ENCODE data around the gene EVA1A. TPM values are rescaled to one million over a fixed set of nuclear protein-coding genes. Genes with fewer than 3 reads are reported as not detected.

EVA1A gene
- total RNA-seq, 2 donors from 2014 or later: 0.38 to 0.56 TPM

DNA sequence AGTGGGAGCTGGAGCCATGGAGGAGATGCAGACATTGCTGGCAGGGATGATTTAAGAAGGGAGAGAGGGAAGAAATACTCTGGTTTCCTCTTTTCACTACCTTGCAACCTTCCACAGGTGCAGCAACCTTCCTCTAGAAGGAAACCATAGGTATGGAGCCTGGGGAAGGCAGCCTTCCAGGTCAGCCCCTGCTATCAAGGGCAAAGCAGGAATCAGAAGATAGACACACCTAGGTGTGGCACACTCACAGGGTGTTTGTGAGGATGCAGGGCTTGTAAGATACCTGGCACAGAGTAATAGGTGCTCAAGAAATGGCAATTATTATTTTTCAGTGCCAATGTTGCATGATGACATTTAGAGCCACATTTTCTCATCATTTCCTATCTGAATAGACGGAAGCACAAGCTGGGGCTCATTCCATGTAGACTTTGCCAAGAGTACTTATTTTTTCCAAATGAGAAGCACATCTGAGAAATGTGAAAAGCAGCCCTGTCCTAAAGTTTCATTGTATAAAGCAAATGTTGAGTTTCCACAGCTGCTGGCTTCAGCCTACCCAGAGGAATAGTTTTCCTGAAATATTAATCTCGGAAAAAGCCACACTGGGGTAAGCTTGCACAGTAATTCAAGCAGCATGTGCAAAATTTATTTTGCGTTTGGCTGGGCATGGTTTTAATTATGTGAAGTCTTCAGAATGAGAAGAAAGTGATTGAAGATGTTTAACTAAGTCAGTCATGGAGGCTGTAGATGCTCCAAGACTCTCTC, 20.6 kb downstream of the EVA1A start:
- Mint-ChIP-seq H3K27me3 (ENCODE audit: low read depth) (peaks cover 19% of the 10 kb centered on the region), H3K27ac (no peak overlapping the region), H3K36me3 (ENCODE audit: insufficient read depth in 2 of 2) (no peaks in the 10 kb centered on the region), H3K4me3 (no peak overlapping the region), H3K4me1 (ENCODE audit: low read depth) (no peaks in the 10 kb centered on the region), H3K9me3 (peaks cover 0 to 2% of the 10 kb centered on the region in 2 donors)
- DNase-seq (no peak), ATAC-seq (replicated peaks in 1 of 2) (no peak)

DNA sequence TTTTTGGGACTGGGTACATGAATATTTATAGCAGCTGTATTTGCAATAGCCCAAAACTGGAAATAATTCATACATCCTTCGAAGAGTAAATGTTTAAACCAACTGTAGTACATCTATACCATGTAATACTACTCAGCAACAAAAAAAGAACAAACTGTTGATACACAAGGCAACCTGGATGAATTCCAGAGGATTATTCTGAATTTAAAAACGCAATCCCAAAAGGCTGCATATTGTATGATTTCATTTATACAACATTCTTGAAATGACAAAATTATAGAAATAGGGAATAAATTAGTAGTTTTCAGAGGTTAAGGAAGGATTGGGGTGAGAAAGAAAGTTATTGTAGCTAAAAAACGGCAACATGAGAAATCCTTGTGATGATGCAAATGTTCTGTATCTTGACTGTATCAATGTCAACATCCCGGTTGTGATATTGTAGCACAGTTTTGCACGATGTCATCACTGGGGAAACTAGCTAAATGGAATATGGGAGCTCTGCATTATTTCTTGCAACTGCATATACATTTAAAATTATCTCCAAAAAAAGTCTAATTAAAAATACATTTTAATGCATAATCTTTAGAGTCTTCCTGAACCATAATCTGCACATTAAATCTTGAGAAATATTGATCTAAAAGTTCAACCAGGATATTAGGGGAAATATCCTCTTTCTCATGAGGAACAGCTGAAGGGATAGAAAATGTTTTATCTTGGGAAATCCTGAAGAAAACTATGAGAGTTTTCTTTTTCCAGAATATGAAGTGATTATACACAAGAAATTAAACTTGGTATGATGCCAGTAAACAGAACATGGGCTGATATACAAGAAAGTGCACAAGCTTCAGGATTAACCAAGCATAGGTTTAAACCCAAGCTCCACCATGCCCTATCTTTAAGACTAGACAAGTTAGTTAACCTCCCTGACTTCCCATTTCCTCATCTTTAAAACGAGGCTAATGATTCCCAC, 21.9 kb downstream of the EVA1A start:
- Mint-ChIP-seq H3K9me3 (peaks cover 0 to 2% of the 10 kb centered on the region in 2 donors), H3K27me3 (ENCODE audit: low read depth) (peaks cover 16% of the 10 kb centered on the region), H3K27ac (no peak overlapping the region), H3K4me1 (ENCODE audit: low read depth) (no peaks in the 10 kb centered on the region), H3K4me3 (no peak overlapping the region), H3K36me3 (ENCODE audit: insufficient read depth in 2 of 2) (no peaks in the 10 kb centered on the region)
- ATAC-seq (replicated peaks in 1 of 2) (no peak), DNase-seq (no peak)

DNA sequence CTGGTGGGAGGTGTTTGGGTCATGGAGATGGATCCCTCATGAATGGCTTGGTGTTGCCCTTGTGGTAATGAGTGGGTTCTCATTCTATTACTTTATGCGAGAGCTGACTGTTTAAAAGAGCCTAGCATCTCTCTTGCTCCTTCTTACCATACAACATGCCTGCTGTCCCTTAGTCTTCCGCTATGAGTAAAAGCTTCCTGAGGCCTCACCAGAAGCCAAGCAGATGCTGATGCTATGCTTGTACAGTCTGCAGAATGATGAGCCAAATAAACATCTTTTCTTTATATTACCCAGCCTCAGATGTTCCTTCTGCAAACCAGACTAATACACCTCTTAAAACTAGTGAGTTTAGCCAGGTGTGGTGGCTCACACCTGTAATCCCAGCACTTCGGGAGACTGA, 23.1 kb downstream of the EVA1A start:
- Mint-ChIP-seq H3K9me3 (peaks cover 0 to 2% of the 10 kb centered on the region in 2 donors), H3K27me3 (ENCODE audit: low read depth) (peaks cover 16% of the 10 kb centered on the region), H3K27ac (no peak overlapping the region), H3K36me3 (ENCODE audit: insufficient read depth in 2 of 2) (no peaks in the 10 kb centered on the region), H3K4me3 (no peak overlapping the region), H3K4me1 (ENCODE audit: low read depth) (no peaks in the 10 kb centered on the region)
- DNase-seq (no peak), ATAC-seq (replicated peaks in 1 of 2) (no peak)

DNA sequence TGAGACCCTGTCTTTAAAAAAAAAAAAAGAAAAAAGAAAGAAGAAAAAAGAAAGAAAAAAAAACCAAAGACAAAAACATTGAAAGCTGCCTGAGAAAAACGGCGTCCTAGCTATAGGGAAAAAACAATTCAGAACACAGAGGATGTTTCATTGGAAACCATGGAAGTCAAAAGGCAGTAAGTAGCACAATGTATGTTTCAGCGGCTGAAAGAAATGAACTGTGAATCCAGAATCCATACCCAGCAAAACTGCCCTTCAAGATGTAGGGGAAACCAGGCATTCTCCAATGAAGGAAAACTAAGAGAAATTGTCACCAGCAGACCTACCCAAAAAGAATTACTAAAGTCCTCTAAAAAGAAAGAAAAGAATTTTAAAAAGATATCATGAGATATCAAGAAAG, 27.6 kb downstream of the EVA1A start:
- ATAC-seq (replicated peaks in 1 of 2) (no peak), DNase-seq (no peak)
- Mint-ChIP-seq H3K27ac (no peak overlapping the region), H3K4me3 (no peak overlapping the region), H3K27me3 (ENCODE audit: low read depth) (peaks cover 14% of the 10 kb centered on the region), H3K4me1 (ENCODE audit: low read depth) (no peaks in the 10 kb centered on the region), H3K9me3 (no peaks in the 10 kb centered on the region), H3K36me3 (ENCODE audit: insufficient read depth in 2 of 2) (no peaks in the 10 kb centered on the region)

- Mint-ChIP-seq H3K4me3 (no peak overlapping the region), H3K4me1 (ENCODE audit: low read depth) (no peaks in the 10 kb centered on the region), H3K9me3 (no peaks in the 10 kb centered on the region), H3K27ac (no peak overlapping the region), H3K27me3 (ENCODE audit: low read depth) (peaks cover 20% of the 10 kb centered on the region), H3K36me3 (ENCODE audit: insufficient read depth in 2 of 2) (no peaks in the 10 kb centered on the region)
- no peak for DNase-seq
- no peak for ATAC-seq (replicated peaks in 1 of 2)
Observed at GRCh38 chr2:75532488-75532887, 28.3 kb downstream of the EVA1A start.

DNA sequence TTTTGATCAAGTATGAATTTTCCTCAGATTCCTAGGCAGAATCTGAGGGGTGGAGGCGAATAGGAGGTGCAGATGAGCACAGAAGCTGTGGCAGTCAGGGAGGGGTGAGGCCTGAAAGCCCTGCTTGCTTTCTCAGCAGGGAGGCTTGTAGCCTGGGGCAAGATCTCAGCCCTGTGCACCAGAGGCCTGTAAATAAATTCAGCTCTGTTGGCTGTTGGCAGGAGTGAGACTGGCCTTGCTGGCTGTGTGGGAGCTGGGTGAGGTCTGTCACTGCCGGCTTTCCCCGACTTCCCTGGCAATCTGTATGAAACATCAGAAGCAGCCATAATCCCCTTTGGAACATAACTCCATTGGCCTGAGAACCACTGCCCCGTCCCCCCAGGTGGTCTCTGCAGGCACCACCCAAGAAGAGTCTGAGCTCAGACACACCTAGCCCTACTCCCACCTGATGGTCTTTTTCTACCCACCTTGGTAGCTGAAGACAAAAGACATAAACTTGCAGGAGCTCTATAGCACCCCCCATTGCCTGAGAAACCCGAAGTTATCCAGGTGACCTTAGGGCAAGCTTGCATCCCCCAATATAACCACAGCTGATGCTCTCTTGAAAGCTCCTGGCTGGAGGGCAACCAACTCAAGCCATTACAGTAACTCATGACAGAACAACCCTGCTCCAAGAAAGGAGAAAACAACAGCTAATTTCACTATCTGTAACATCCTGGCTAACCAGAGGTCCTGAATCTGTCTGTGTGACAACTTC, 32.3 kb downstream of the EVA1A start:
- H3K9me3 Mint-ChIP-seq: no peaks in the 10 kb centered on the region
- no peaks in the 10 kb centered on the region for H3K36me3 Mint-ChIP-seq (ENCODE audit: insufficient read depth in 2 of 2)
- H3K27ac Mint-ChIP-seq: no peak overlapping the region
- peaks cover 30% of the 10 kb centered on the region for H3K27me3 Mint-ChIP-seq (ENCODE audit: low read depth)
- DNase-seq (no peak), ATAC-seq (replicated peaks in 1 of 2) (no peak)
- no peaks in the 10 kb centered on the region for H3K4me1 Mint-ChIP-seq (ENCODE audit: low read depth)
- H3K4me3 Mint-ChIP-seq: no peak overlapping the region

GRCh38 chr2:75527676-75528075, 33.1 kb downstream of the EVA1A start:
- Mint-ChIP-seq H3K27ac (no peak overlapping the region), H3K36me3 (ENCODE audit: insufficient read depth in 2 of 2) (no peaks in the 10 kb centered on the region), H3K4me1 (ENCODE audit: low read depth) (peaks cover 4% of the 10 kb centered on the region), H3K4me3 (no peak overlapping the region), H3K27me3 (ENCODE audit: low read depth) (peaks cover 30% of the 10 kb centered on the region), H3K9me3 (no peaks in the 10 kb centered on the region)
- ATAC-seq (replicated peaks in 1 of 2) (no peak), DNase-seq (no peak)

DNA sequence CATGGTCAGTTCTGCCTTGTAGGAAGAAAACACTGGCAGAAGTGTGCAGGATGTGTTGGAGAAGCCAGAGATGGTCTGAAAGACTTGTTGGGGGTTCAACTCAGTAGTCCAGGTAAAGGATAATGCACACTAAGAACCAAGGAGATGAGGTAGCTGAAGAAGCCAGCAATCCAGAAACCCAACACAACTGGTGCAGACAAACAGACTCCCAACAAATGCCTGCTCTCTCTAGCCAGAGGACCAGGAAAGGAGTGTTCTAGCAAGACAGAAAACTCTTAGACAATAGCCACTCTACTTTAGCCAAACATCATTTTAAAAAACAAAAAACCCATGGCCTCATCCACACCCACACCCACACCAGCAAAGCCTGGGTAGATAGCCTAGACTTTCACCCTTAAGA, 33.9 kb downstream of the EVA1A start:
- Mint-ChIP-seq H3K36me3 (ENCODE audit: insufficient read depth in 2 of 2) (no peaks in the 10 kb centered on the region), H3K4me1 (ENCODE audit: low read depth) (peaks cover 4% of the 10 kb centered on the region), H3K9me3 (no peaks in the 10 kb centered on the region), H3K27ac (no peak overlapping the region), H3K4me3 (no peak overlapping the region), H3K27me3 (ENCODE audit: low read depth) (peaks cover 30% of the 10 kb centered on the region)
- no peak for ATAC-seq (replicated peaks in 1 of 2)
- no peak for DNase-seq

GRCh38 chr2:75525434-75526310, 35.1 kb downstream of the EVA1A start:
- Mint-ChIP-seq H3K36me3 (ENCODE audit: insufficient read depth in 2 of 2) (no peaks in the 10 kb centered on the region), H3K4me1 (ENCODE audit: low read depth) (peaks cover 4% of the 10 kb centered on the region), H3K9me3 (no peaks in the 10 kb centered on the region), H3K4me3 (no peak overlapping the region), H3K27ac (no peak overlapping the region), H3K27me3 (ENCODE audit: low read depth) (peaks cover 38% of the 10 kb centered on the region)
- ATAC-seq (replicated peaks in 1 of 2): peak; percentile 62 to 65
- DNase-seq: peak in 1 of 2 donors; percentile 3

DNA sequence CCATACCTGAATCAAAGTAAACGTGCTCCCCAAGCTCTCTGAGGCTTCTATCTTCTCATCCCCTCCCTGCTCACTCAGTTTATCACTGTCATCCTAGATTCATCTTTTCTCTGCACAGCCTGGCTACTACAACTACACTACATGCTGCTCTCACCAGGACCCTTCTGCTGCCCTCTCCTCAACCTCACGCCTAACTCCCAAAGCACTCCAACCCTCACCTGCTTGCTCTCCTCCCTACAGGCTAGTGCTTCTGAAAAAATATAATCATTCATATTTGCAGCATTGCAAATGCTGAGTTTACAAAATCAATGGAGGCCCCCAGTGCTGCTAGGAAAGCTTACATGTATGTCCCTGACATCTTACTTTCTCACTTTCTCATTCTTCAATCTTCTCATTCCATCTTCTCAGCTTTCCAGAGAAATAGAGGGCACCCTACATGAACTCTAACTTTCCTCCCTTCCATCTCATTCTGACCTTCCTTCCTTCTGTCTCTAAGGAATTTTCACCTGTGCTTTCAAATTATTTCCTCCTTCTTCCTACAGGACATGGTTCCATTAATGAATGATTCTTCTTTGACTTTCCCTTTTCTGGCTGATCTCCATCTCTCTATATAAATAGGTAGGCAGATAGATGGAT, 36.3 kb downstream of the EVA1A start:
- Mint-ChIP-seq H3K4me1 (ENCODE audit: low read depth) (peaks cover 4% of the 10 kb centered on the region), H3K36me3 (ENCODE audit: insufficient read depth in 2 of 2) (no peaks in the 10 kb centered on the region), H3K9me3 (no peaks in the 10 kb centered on the region), H3K4me3 (no peak overlapping the region), H3K27me3 (ENCODE audit: low read depth) (peaks cover 38% of the 10 kb centered on the region), H3K27ac (no peak overlapping the region)
- DNase-seq (no peak), ATAC-seq (replicated peaks in 1 of 2) (no peak)

DNA sequence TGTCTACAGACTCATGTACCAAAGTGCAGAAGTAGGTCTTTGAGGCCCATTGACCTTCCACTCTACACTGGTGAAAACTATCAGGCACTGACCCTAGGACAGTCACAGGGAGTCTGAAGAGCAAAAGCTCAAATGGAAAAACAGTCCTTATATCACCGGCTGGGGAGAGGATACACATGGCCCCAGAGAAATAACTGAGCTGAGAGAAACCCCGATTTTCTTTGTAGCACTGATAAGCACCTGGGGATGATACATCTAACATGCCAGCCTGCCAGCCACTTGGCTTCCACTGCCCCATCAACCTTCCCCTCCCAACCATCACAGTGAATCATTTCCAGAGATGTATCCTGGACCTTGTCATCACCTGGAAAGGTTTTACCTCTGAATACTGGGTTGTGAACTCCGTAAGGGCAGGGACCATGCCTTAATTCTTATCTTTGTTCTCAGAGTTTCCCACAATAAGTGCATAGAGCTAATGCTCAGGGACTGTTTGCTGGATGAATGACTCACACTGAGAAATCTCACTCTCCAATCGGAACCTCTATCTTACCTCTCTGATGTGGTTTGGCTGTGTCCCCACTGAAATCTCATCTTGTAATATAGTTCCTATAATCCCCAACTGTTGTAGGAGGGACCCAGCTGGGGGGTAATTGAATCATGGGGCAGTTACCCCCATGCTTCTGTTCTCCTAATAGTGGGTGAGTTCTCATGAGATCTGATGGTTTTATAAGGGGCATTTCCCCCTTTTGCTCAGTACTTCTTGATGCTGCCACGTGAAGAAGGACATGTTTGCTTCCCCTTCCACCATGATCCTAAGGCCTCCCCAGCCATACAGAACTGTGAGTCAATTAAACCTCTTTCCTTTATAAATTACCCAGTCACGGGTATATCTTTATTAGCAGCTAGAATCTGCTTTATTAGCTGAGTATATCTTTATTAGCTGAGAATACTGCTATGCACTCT, 37.1 kb downstream of the EVA1A start:
- ATAC-seq (replicated peaks in 1 of 2): peak; percentile 71 to 82
- DNase-seq: peak; percentile 6 to 14
- Mint-ChIP-seq H3K4me1 (ENCODE audit: low read depth) (peaks cover 4% of the 10 kb centered on the region), H3K4me3 (no peak overlapping the region), H3K9me3 (no peaks in the 10 kb centered on the region), H3K27me3 (ENCODE audit: low read depth) (peaks cover 38% of the 10 kb centered on the region), H3K27ac (no peak overlapping the region), H3K36me3 (ENCODE audit: insufficient read depth in 2 of 2) (no peaks in the 10 kb centered on the region)
